ENCODE results near the gene MALAT1.
"Not testable (repeated sequence)": the region's sequence is repeated elsewhere in the genome, so short reads cannot be mapped to it uniquely, and the experiment has no call there.

MALAT1 gene

DNA sequence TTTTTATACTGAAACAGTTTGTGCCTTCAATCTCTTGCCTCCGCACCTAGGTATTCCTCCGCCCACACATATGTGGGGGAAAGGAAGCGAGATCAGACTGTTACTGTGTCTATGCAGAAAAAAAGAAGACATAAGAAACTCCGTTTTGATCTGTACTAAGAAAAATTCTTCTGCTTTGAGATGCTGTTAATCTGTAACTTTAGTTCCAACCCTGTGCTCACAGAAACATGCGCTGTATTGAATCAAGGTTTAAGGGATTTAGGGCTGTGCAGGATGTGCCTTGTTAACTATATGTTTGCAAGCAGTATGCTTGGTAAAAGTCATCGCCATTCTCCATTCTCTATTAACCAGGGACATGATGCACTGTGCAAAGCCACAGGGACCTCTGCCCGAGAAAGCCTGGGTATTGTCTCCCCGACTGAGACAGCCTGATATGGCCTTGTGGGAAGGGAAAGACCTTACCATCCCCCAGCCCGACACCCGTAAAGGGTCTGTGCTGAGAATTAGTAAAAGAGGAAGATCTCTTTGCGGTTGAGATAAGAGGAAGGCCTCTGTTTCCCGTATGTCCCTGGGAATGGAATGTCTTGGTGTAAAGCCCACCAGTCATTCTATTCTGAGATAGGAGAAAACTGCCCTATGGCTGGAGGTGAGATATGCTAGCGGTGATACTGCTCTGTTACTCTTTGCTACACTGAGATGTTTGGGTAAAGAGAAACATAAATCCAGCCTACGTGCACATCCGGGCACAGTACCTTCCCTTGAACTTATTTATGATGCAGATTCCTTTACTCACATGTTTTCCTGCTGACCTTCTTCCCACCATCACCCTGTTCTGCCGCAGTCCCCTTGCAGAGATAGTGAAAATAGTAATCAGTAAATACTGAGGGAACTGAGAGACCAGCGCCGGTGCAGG lies 24.1 kb downstream of the MALAT1 start:
- not testable (repeated sequence) for DNase-seq

DNA sequence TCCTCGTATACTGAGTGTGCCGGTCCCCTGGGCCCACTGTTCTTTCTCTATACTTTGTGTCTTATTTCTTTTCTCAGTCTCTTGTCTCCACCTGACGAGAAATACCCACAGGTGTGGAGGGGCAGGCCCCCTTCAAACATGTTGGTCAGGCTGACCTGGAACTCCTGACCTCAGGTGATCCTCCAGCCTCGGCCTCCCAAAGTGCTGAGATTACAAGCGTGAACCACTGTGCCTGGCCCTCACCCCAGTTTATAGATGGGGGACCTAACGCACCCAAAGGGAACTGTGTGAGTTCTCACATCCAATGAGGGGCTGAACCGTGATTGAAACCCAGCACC lies 24.8 kb downstream of the MALAT1 start:
- DNase-seq = not testable (repeated sequence)

DNA sequence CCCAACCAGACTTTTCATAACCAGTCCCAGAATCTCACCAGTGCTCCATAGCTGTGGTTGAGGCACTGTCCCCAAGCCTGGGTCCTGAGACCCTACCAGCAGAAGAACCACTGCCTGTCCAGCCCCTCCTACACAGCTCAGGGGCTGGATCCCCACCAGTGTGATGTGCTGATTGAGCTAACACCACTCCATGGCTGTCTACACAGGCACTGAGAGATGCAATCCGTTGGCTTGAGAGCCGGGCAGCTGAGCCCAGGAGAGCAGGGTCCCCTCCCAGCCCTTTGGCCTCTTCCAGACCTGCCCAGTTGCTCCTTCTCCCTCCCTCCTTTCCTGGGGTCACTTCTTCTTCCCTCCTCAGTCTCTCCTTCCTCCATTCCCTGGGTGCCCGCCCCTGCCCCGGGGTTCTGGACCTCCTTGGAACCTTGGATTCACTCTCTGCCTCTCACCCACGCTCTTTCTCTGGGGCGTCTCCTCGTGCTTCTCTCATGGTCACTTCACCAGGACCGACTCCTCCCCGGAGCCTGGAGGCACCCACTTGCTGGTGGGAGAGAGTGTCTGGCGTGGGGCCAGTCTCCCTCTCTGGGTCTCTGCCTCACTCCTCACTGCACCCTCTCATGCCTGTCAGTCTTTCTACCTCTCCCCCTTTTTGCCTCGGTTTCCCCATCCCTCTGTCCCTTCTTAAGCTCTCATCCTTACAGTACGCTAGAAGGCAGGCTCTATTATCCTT lies 25.3 kb downstream of the MALAT1 start:
- no peak for DNase-seq

DNA sequence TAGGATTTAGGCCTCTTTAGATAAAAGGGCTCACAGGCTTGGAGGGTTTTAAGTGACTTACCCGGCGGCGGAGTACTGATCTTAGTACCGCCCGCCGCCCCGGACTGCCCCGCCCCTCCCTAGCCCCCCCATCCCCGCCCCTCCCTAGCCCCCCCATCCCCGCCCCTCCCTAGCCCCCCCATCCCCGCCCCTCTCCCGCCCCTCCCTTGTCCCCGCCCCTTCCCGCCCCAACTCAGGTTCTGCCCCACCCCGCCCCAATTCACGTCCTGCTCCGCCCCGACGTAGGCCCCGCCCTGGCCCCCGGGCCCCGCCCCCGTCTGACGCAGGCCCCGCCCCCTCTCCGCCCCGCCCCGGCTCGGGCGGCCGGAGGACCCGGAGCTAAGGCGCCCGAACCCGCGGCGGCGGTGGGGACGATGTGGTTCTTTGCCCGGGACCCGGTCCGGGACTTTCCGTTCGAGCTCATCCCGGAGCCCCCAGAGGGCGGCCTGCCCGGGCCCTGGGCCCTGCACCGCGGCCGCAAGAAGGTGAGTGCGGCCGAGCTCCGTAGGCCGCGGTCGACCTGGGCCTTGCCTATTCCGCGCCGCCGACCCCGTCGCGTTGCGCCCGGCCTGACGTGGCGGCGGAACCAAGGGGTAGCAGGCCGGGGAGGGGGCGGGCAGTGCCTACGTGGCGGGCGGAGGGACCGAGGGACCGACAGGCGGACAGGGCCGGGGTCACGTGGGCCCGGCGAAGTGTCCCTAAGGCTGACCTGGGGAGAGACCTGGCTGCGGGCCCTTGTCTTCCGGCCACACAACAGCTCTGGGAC lies 26.1 kb downstream of the MALAT1 start, which contains the start of gene SCYL1:
TSS of gene SCYL1 (plus strand) at position 343 of the 805 bp plus-strand sequence. CDS start at position 414, 71 bp downstream.
- DNase-seq = no peak

DNA sequence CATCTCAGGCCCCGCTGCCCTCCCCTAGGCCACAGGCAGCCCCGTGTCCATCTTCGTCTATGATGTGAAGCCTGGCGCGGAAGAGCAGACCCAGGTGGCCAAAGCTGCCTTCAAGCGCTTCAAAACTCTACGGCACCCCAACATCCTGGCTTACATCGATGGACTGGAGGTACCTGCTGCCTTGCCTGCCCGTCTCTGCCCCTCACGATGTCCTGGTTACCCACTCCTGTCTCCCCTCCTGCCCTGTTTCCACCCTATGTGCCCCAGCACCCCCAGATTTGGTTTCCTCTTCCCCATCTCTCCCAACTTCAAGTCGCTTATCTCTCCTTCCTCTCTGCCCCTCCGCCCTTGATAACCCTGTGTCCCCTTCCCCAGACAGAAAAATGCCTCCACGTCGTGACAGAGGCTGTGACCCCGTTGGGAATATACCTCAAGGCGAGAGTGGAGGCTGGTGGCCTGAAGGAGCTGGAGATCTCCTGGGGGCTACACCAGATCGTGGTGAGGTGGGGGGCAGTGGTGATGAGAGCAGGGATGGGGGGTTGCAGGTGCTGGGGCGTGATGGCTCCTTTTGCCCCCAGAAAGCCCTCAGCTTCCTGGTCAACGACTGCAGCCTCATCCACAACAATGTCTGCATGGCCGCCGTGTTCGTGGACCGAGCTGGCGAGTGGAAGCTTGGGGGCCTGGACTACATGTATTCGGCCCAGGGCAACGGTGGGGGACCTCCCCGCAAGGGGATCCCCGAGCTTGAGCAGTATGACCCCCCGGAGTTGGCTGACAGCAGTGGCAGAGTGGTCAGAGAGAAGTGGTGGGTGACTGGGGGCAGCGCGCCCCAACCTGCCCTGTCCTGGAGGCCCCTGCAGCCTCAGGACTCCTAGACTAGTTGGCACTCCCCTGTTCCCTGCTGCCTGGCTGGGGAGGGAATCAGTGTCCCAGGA lies 27.0 kb downstream of the MALAT1 start:
- DNase-seq = no peak

DNA sequence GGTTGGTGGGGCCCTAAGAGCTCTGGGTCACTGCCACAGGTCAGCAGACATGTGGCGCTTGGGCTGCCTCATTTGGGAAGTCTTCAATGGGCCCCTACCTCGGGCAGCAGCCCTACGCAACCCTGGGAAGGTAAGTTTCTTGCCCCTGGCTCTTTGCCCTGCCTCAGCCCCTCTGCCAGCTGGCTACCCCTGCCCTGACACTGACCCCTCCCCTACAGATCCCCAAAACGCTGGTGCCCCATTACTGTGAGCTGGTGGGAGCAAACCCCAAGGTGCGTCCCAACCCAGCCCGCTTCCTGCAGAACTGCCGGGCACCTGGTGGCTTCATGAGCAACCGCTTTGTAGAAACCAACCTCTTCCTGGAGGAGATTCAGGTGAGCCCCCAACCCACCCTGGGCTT lies 27.9 kb downstream of the MALAT1 start:
- DNase-seq = no peak

DNA sequence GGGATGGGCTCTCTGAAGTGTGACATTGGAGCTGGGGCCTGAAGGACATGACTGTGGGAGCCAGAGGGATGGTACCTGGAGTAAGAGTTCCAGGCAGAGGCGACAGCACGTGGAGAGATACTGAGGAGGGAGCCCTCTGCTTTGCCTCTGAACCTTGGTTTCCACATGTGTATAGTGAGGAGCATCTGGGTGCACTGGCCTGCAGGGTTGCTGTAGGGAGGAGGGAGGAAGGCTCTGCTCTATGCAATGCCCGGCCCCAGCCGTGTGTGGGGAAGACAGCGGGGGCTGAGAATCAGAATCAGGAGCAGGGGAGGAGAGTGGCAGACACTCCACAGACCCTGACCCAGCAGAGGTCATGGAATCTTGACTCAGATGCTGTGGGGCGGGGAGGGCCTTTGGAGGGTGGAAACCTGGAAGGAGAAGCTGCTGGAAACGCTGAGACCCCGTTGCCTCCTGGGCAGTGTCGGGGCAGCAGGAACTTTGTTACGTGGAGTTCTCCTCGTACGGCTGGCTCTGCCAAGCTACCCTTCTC lies 30.0 kb downstream of the MALAT1 start:
- DNase-seq = no peak

DNA sequence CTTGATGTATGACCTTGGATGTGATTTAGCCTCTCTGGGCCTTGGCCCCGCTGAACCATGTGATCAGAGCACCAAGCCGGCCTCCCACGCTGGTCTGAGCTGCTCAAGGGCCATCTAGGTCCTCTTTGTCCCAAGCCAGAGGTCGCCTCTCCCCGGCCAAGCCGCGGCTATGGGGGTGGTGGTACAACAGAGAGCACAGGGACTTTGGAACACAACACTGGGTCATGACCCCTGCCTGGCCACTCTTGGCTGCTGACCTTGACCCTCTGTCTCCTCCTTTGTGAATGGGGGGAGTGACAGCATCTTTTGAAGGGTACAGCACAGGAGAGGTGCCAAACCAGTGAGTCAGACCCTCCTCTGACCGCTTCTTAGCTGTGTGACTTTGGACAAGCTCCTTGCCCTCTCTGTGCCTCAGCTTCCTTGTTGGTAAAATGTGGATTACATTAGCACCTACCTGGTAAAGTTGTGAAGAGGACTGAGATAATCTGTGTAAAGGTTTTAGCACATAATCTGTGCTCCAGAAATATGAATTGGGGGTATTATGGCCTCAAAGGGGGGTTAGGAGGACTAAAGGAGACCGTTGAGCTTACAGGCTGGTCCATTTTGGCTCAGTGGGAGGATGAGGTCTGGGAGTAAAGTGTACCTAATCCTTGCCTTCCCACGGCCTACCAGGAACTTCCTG lies 30.8 kb downstream of the MALAT1 start:
- no peak for DNase-seq

DNA sequence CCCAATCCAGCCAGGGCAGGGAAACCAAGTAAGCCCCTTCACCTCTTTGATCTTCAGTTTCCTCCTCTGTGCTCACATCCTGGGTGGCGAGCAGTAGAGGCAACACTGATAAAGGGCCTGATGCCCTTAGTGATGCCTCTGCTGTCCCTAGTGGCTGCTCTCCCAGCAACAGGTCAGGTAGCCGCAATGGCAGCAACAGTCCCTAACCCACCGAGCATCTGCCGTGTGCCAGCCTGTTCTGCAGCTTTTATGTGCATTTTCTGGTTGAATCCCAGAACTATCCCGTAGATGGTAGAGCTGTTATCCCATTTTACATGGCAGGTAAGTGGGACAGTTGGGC lies 31.3 kb downstream of the MALAT1 start:
- DNase-seq = no peak

DNA sequence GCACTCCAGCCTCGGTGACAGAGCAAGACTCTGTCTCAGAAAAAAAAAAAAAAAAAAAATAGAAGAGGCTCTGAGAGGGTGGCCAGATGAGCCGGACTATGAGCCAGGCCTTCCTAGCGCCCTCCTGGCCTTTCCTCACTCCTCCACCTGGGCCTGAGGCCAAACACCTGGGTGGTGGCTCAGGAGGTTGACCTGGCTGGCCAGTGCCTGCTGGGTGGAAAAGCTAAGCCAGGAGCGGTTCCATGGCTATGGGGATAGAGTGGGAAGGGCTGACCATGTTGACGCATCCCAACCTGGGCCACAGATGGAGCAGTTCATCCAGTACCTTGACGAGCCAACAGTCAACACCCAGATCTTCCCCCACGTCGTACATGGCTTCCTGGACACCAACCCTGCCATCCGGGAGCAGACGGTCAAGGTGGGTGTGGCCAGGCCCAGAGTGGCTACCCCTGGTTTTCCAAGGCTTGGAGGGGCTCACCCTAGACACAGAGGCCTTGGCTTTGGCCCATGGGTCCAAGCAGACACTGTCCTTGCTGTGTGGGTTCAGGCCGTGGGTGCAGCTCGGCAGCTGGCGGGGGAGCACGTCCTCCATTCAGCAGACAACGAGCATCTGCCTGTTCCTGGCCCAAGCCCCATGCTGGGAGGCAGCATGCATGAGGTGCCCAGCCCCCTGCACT lies 33.7 kb downstream of the MALAT1 start:
- DNase-seq = no peak

DNA sequence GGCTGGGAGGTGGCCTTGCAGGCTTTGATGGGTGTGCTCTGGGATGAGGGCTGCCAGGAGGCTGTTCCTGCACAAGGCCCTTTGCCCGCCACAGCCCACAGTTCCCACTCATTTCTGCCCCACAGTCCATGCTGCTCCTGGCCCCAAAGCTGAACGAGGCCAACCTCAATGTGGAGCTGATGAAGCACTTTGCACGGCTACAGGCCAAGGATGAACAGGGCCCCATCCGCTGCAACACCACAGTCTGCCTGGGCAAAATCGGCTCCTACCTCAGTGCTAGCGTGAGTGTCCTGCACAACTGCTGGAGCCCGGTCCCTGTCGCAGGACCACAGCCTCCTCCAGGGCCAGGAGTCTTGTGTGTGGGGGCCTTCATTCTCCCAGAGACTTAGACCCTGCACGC lies 36.3 kb downstream of the MALAT1 start:
- no peak for DNase-seq

DNA sequence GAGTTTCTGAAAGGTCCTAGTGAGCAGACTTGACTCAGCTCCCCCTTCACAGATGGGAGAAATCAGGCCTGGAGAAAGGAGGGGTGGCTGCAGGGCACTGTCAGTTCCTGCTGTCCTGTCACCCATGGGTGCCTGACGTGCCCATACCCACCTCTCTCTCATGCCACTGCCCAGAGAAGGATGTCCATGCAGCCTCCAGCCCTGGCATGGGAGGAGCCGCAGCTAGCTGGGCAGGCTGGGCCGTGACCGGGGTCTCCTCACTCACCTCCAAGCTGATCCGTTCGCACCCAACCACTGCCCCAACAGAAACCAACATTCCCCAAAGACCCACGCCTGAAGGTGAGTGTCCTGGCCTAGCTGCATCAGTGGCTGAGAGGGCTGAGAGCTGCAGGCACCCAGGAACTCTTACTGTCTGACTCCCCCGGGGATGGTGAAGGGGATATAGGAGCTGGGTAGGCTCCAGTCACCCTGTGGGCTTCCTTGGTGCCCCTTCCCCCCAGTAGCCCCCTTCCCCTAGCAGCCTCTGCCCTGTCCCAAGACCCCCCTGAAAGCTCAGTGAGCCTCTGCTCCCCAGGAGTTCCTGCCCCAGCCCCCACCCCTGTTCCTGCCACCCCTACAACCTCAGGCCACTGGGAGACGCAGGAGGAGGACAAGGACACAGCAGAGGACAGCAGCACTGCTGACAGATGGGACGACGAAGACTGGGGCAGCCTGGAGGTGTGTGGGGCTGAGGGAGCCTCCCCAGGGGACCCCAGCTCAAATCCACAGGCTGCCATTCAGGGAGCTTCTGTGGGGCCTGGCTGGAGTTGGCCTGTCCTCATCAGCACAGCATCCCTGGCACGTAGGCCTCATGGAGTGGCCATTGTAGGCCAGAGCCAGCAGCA lies 37.8 kb downstream of the MALAT1 start:
- no peak for DNase-seq

DNA sequence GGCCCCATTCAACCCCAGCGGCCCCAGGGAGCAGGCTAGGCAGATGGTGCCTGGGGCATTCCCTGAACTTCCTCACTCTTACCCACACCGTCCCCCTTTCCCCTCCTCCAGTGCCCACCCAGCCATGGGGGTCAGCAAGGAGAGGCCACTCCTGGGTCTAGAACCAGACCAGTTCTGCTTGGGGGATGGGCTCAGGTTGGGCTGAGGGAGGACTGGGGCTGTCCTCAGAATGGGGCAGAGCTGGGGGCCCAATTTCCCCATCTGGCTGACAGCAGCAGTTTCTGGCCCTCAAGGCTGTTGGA lies 38.4 kb downstream of the MALAT1 start:
- no peak for DNase-seq

DNA sequence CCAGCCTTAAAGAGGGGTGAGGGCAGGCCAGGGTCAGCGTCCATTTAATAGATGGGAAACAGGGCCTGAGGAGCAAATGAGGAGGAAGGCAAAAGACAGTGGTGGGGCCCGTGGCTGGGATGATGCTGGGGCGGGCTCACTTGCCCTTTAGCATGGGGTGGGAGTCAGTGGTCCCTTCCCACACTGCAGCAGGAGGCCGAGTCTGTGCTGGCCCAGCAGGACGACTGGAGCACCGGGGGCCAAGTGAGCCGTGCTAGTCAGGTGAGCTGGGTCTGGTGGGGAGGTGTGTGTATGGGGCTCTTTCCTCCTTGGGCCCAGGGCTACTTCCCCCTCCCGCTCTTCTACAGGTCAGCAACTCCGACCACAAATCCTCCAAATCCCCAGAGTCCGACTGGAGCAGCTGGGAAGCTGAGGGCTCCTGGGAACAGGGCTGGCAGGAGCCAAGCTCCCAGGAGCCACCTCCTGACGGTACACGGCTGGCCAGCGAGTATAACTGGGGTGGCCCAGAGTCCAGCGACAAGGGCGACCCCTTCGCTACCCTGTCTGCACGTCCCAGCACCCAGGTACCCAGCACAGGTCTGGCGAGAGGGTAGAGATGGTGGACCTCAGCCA lies 38.9 kb downstream of the MALAT1 start:
- DNase-seq = no peak

DNA sequence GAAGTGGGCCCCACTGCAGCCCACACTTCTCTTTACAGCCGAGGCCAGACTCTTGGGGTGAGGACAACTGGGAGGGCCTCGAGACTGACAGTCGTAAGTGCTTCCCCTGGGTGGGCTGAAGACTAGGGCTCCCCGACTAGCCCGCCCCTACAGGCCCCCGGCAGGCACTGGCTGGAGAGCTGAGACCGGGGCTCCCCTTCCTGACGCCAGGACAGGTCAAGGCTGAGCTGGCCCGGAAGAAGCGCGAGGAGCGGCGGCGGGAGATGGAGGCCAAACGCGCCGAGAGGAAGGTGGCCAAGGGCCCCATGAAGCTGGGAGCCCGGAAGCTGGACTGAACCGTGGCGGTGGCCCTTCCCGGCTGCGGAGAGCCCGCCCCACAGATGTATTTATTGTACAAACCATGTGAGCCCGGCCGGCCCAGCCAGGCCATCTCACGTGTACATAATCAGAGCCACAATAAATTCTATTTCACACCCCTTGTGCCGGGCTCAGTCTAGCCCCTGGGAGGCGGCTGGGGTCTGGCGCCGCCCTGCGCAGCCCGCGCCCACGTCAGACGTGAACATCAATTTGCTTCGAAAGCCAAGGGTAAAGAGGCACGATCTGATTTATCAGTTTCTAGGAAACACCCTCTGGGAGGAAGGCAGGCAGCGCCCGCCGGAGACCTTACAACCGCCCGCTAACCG lies 39.5 kb downstream of the MALAT1 start:
- DNase-seq = no peak

DNA sequence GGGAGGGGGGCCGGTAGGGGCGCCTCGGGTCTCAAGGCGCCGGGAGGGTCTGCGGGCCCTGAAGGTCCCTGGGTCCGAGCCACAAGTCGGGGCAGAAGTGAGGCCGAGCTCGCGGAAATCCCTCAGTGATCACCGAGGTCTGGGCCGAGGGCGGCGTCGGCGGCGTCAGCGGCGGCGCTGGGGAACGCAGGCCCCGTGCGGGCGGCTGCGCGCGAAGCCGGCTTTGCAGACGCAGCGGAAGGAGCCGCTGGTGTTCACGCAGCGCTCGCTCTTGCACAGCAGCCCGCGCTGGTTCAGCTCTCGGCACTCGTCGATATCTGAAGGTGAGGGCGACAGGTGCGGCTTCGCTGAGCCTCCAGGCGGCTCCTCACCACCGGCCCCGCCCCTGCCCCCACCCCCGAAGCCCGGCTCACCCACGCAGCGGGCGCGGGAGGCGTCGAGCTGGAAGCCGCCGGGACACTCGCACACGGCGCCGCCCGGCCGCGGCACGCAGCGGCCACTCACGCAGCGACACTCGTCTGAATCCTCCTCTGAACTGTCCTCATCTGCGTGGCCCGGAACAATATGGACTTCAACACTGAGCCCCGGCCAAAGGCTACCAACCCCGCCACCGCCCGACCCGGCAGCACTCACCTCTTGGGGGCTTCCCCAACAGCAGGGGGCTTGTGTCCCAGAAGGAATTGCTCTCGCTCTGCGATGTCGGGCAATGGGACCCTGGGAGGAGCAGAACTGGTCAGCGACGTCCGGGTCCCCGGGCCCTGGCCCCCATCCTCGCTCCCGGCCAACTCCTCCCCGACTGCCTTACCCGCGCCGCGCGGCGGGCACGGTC lies 40.3 kb downstream of the MALAT1 start:
- DNase-seq = no peak

DNA sequence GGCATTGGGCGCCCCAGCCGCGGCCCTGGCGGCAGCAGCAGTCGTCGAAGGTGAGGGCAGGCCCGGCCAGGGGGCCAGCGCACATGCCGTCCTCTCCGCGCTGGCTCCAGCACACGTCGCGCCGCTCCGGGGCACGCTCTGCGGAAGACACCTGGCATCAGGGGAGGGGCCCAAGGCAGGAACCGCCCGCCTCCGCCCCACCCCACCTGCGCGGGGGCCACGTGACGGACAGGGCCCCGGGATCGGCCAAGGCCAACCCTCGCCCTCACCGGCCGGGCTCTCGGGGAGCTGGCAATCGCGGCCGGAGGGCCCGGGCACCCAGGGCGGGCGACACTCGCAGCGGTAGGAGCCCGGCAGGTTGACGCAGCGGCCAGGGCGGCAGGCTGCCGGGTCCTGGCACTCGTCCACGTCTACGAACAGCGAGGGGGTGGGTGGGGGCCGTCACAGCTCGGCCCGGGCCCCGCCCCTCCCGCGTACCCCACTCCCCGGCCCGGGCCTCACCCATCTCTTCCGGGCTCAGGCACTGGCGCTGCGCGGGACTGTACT lies 41.0 kb downstream of the MALAT1 start:
- no peak for DNase-seq
